GM23248 (cell line): Measurements from ENCODE around the gene GRIA1. TPM values are rescaled to one million over a fixed set of nuclear protein-coding genes. Genes with fewer than 3 reads are reported as not detected.

Experiments used
- DNase-seq: peaks from one replicate; pipeline ENCODE4 v3.0.0-alpha.2; 2015
- H2AFZ ChIP-seq: fragments of 200-600 bp; sonication (generic); 2 replicates; pipeline ENCODE4 v1.6.1; 2016; ENCODE audit warnings: antibody characterized with exemption
- H3F3A ChIP-seq: fragments of 200-600 bp; sonication (generic); 2 replicates; pipeline ENCODE4 v1.6.1; 2016; ENCODE audit warnings: mild to moderate bottlenecking, antibody characterized with exemption, mixed run types; ENCODE audit not compliant: insufficient read depth
- H3K27ac ChIP-seq: fragments of 200-600 bp; sonication (generic); 2 replicates; pipeline ENCODE4 v1.5.1; 2016; ENCODE audit warnings: mild to moderate bottlenecking
- H3K27me3 ChIP-seq: fragments of 200-600 bp; sonication (generic); replicated peaks from 2 replicates; pipeline ENCODE4 v1.6.1; 2016; ENCODE audit warnings: mild to moderate bottlenecking; ENCODE audit not compliant: insufficient read depth
- H3K36me3 ChIP-seq: fragments of 200-600 bp; sonication (generic); 2 replicates; pipeline ENCODE4 v1.6.1; 2016; ENCODE audit warnings: low read depth, mild to moderate bottlenecking
- H3K4me1 ChIP-seq: fragments of 200-600 bp; sonication (generic); 2 replicates; pipeline ENCODE4 v1.6.1; 2016; ENCODE audit warnings: mild to moderate bottlenecking; ENCODE audit not compliant: insufficient read depth
- H3K4me2 ChIP-seq: fragments of 200-600 bp; sonication (generic); one replicate; pipeline ENCODE4 v1.6.1; 2016; ENCODE audit warnings: mild to moderate bottlenecking; ENCODE audit not compliant: unreplicated experiment
- H3K4me3 ChIP-seq: fragments of 200-600 bp; sonication (generic); 2 replicates; pipeline ENCODE4 v1.5.1; 2016; ENCODE audit warnings: mild to moderate bottlenecking
- H3K79me2 ChIP-seq: fragments of 200-600 bp; sonication (generic); 2 replicates; pipeline ENCODE4 v1.6.1; 2016; ENCODE audit warnings: mild to moderate bottlenecking; ENCODE audit not compliant: insufficient read depth
- H3K9ac ChIP-seq: fragments of 200-600 bp; sonication (generic); 2 replicates; pipeline ENCODE4 v1.6.1; 2016; ENCODE audit warnings: mild to moderate bottlenecking
- H3K9me2 ChIP-seq: fragments of 200-600 bp; sonication (generic); 2 replicates; pipeline ENCODE4 v1.6.1; 2016; ENCODE audit warnings: mixed run types, mild to moderate bottlenecking, moderate library complexity; ENCODE audit not compliant: insufficient read depth
- H3K9me3 ChIP-seq: fragments of 200-600 bp; sonication (generic); one replicate; pipeline ENCODE4 v1.6.1; 2017; ENCODE audit warnings: low read depth
- H4K20me1 ChIP-seq: fragments of 200-600 bp; sonication (generic); 2 replicates; pipeline ENCODE4 v1.6.0; 2016; ENCODE audit not compliant: insufficient read depth
- EZH2 ChIP-seq: fragments of 200-600 bp; sonication (generic); IDR thresholded peaks from 2 replicates; pipeline ENCODE4 v1.6.1; 2018; ENCODE audit warnings: antibody characterized with exemption, mild to moderate bottlenecking; ENCODE audit not compliant: insufficient read depth, poor library complexity, severe bottlenecking
- EZH2phosphoT487 ChIP-seq: fragments of 200-600 bp; sonication (generic); IDR thresholded peaks from 2 replicates; pipeline ENCODE4 v1.6.1; 2018; ENCODE audit warnings: antibody characterized with exemption, moderate library complexity, mild to moderate bottlenecking, low read depth; ENCODE audit not compliant: insufficient read depth
- WGBS, 2 experiments: methylation state at CpG; one replicate each; pipeline ENCODE4 v1.1.6; 2015 to 2017; ENCODE audit warnings: low lambda C conversion rate in 2 of 2, low coverage in 1 of 2; ENCODE audit errors: missing lambda C conversion rate in 2 of 2; 5-methylcytosine and 5-hydroxymethylcytosine counted together
- in situ Hi-C: fragments of 300-500 bp; cut with MboI; formaldehyde crosslinking; loops from 2 replicates; pipeline ENCODE4 v1.15.0; 2020
- polyA plus RNA-seq: library from polyadenylated mRNA; unstranded; fragments of >200 nt; fragmentation: Nextera tagmentation; extraction: Ambion mirVana; gene quantifications from 2 replicates; pipeline ENCODE4 v1.2.1, GENCODE V29; 2016
- total RNA-seq: library from RNA; depleted of rRNA; stranded (reverse); fragments of >200 nt; shearing (Covaris generic); gene quantifications from 2 replicates; pipeline ENCODE4 v1.2.3, GENCODE V29; 2014

Gene GRIA1
- total and polyA plus RNA-seq, 2 experiments from 2014 or later = 0.04 to 0.11 TPM

DNA sequence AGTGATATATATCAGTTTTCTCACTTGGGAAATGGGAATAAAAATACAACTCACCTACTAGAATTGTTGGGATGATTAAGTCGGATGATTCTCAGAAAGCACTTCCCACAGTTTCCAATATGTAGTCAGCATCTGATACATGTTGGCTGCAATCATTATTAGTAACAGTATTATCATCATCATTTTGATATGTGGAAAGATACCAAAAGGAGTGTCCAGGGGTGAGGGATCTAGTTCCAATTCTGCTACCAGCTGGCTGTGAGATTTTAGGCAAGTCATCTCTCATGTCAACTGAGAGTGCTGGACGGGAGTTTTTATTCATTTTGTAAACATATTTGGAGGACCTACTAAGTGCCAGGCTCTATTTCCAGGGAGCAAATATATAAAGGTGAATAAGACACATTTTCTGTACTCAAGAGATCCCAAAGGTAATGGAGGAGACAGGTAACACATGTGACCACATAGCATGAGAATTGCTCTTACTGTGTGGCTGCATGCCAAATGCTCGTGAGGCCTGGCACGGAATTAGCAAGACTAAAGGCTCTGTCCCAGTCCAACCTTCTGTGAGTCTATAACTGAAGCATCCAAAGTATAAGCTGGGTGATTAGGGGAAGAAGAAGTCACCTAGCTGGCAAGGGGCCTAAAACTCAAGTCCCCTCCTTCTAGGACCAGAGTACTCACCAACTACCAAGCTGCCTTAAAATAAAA, 83.0 kb downstream of the GRIA1 start:
- no peak overlapping the region for H3K4me3 ChIP-seq
- in situ Hi-C loops = no loop called here

DNA sequence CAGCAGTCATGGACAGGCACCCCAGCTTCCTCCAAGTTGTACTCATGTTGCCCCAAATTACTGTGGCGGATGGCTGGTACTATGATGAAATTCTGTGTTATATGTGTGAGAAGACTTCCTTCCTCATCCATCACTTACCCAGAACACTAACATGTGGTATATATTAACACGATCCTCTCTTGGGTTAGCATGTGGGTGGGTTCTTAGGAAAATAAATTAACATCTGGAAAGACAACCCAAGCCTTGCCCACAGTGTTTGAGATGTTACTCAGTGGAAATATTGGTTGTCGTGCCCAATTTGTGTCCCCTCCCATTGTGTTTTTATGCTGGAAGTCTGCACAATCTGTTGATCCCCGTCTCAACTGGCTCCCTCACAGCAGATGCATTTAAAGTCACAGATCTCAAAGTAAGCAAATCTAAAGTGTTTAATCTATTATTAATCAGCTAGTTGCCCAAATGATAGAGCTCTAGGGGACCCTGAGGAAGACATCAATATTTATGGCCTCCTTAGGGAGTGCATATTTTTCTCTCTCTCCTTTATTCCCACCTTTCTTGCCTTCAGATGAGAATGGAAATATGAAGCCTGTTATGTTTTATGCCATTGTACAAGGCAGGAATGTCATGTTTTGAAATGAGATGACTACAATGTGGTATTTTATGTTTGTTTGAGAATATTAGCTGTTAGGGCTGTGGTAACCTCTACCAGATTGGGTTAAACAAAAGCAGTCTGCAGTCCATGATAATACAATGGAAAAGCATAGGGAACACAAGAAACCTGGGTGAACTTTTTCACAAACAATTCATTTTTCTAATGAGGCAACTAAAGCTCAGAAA, 93.9 kb downstream of the GRIA1 start:
- Histone ChIP-seq H3K79me2 (no peaks in the 10 kb centered on the region), H3K9me3 (no peaks in the 10 kb centered on the region), H3K9ac (no peak overlapping the region), H3K4me3 (no peak overlapping the region), H4K20me1 (no peaks in the 10 kb centered on the region), H3K27ac (no peak overlapping the region), H3K27me3 (no peaks in the 10 kb centered on the region), H3K9me2 (no peaks in the 10 kb centered on the region), H3K4me2 (no peak overlapping the region), H2AFZ (no peak overlapping the region), H3K36me3 (no peaks in the 10 kb centered on the region), H3F3A (no peaks in the 10 kb centered on the region), H3K4me1 (peaks cover 6% of the 10 kb centered on the region; the same call in 1 of the 2 replicates)
- in situ Hi-C loops = no loop called here
- DNase-seq = no peak
- TF ChIP-seq EZH2phosphoT487 (no peak), EZH2 (no peak)
- 21 to 35% methylated on average over 4 of the region's 4 CpGs for WGBS, 2 experiments

More for the DNA sequence above, 83.0 kb downstream of the GRIA1 start:
- no peaks in the 10 kb centered on the region for H3K27me3 ChIP-seq
- peak; percentile 42 for DNase-seq
- H2AFZ ChIP-seq = no peak overlapping the region
- peaks cover 24% of the 10 kb centered on the region for H3K4me1 ChIP-seq
- H3K9me2 ChIP-seq = no peaks in the 10 kb centered on the region
- H3K79me2 ChIP-seq = no peaks in the 10 kb centered on the region
- H3K4me2 ChIP-seq = no peak overlapping the region
- no peak for TF ChIP-seq EZH2phosphoT487
- no peaks in the 10 kb centered on the region for H4K20me1 ChIP-seq
- H3K36me3 ChIP-seq = no peaks in the 10 kb centered on the region
- H3K9ac ChIP-seq = no peak overlapping the region
- H3K27ac ChIP-seq = no peak overlapping the region
- H3F3A ChIP-seq = peaks cover 17% of the 10 kb centered on the region; the same call in 1 of the 2 replicates
- H3K9me3 ChIP-seq = no peaks in the 10 kb centered on the region
- 25 to 34% methylated on average over 4 of the region's 4 CpGs for whole genome bisulfite sequencing, 2 experiments

DNA sequence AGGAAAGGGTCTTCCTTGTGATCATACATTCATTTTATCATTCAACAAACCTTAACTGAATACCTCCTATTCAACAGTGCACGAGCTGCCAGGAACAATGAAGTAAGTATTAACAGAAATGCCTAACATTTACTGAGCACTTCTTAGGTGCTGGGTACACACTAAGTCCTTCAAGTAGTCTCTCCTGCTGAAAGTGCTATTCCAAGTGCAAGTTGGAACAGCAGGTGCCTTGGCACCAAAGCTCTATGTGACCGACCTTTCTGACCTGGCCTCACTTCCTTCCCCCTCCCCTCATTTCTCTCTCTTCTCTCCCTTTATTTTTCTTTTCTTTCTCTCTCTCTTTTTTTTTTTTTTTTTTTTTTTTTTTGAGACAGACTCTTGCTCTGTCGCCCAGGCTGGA, 94.5 kb downstream of the GRIA1 start:
- in situ Hi-C loops = no loop called here
- Histone ChIP-seq H3K79me2 (no peaks in the 10 kb centered on the region), H3K4me3 (no peak overlapping the region), H3F3A (no peaks in the 10 kb centered on the region), H3K27ac (no peak overlapping the region), H3K9me3 (no peaks in the 10 kb centered on the region), H3K9ac (no peak overlapping the region), H2AFZ (no peak overlapping the region), H3K4me1 (peaks cover 6% of the 10 kb centered on the region; the same call in 1 of the 2 replicates), H3K9me2 (no peaks in the 10 kb centered on the region), H3K36me3 (no peaks in the 10 kb centered on the region), H4K20me1 (no peaks in the 10 kb centered on the region), H3K27me3 (no peaks in the 10 kb centered on the region), H3K4me2 (no peak overlapping the region)
- WGBS, 2 experiments = 58 to 62% methylated on average over 2 to 3 of the region's 3 CpGs
- no peak for TF ChIP-seq EZH2
- TF ChIP-seq EZH2phosphoT487 = no peak
- DNase-seq = no peak

DNA sequence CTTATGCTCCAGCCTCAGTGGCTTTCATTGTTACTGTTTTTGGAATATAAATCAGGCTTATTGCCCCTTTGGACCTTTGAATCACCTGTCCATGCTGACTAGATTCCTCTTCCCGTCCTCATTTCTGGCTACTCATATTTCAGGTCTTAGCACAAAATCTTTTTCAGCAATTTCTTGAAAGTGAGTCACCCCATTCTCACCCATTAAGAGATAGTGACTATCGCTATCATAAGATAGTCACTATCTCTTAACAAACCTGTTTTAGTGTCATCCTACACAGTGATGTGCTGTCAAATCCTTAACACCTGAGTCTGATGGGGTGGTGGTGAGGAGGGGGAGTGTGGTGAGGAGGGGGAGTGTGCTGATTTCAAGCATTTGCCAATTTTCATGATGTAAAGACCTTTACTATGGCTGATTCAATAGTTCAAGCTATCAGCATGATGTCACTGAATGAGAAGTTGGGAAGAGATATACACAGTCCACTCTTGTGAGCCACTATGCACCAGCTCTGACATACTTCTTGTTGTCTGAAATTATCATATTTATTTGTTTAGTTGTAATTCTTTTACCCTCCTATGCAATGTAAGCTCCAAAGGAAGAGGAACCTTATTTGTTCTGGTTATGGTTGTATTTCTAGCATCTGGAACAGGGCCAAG, 95.3 kb downstream of the GRIA1 start:
- WGBS, 2 experiments = 67 to 69% methylated on average over 2 of the region's 2 CpGs
- H3K79me2 ChIP-seq = no peaks in the 10 kb centered on the region
- no peak overlapping the region for H3K27ac ChIP-seq
- no peaks in the 10 kb centered on the region for H3K36me3 ChIP-seq
- no peaks in the 10 kb centered on the region for H3K9me3 ChIP-seq
- H3K9ac ChIP-seq = no peak overlapping the region
- no peak for DNase-seq
- no peak overlapping the region for H2AFZ ChIP-seq
- in situ Hi-C loops = no loop called here
- no peaks in the 10 kb centered on the region for H4K20me1 ChIP-seq
- no peaks in the 10 kb centered on the region for H3K9me2 ChIP-seq
- H3F3A ChIP-seq = no peaks in the 10 kb centered on the region
- peaks cover 6% of the 10 kb centered on the region; the same call in 1 of the 2 replicates for H3K4me1 ChIP-seq
- H3K4me3 ChIP-seq = no peak overlapping the region
- H3K27me3 ChIP-seq = no peaks in the 10 kb centered on the region
- TF ChIP-seq EZH2 = no peak
- TF ChIP-seq EZH2phosphoT487 = no peak
- H3K4me2 ChIP-seq = no peak overlapping the region
